Hepatocyte (in vitro differentiated cells): ENCODE data around the gene RBM17.

Experiments used
- EZH2 ChIP-seq: fragments of 200-600 bp; sonication (generic); IDR thresholded peaks from 2 replicates; pipeline ENCODE4 v1.6.1; 2016; ENCODE audit warnings: antibody characterized with exemption, mild to moderate bottlenecking, borderline replicate concordance
- EZH2phosphoT487 ChIP-seq: fragments of 200-600 bp; sonication (generic); IDR thresholded peaks from one replicate; pipeline ENCODE4 v1.6.1; 2018; ENCODE audit warnings: antibody characterized with exemption, mild to moderate bottlenecking, low read depth, moderate library complexity; ENCODE audit not compliant: unreplicated experiment, severe bottlenecking
- TF ChIP-seq, protein P1 (sequence below): fragments of 200-600 bp; sonication (generic); IDR thresholded peaks from 2 replicates; pipeline ENCODE4 v1.5.1; 2016; ENCODE audit warnings: antibody characterized with exemption, mild to moderate bottlenecking; ENCODE audit not compliant: poor library complexity

DNA sequence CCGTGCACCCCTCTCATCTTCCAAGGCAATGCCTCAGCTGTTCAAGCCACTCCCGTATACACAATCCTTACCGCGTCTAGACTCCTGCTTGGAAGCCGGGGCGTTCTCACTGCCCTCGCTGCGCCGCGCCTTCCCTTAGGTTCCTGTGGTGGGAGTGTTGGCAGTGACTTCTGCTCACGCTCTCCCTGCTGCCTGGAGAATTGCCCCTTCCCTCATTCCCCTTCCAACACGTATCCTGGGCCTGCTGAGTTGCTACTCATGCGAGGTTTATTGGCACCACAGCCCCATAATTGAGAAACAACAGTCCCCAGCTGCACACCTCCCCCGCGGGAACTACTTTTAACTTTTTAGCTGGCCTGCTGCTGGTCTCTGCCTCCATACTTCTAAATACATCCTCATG is 31.9 kb downstream of the RBM17 start:
- TF ChIP-seq, protein P1, sequence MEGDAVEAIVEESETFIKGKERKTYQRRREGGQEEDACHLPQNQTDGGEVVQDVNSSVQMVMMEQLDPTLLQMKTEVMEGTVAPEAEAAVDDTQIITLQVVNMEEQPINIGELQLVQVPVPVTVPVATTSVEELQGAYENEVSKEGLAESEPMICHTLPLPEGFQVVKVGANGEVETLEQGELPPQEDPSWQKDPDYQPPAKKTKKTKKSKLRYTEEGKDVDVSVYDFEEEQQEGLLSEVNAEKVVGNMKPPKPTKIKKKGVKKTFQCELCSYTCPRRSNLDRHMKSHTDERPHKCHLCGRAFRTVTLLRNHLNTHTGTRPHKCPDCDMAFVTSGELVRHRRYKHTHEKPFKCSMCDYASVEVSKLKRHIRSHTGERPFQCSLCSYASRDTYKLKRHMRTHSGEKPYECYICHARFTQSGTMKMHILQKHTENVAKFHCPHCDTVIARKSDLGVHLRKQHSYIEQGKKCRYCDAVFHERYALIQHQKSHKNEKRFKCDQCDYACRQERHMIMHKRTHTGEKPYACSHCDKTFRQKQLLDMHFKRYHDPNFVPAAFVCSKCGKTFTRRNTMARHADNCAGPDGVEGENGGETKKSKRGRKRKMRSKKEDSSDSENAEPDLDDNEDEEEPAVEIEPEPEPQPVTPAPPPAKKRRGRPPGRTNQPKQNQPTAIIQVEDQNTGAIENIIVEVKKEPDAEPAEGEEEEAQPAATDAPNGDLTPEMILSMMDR: no peak
- TF ChIP-seq EZH2phosphoT487: no peak
- TF ChIP-seq EZH2: no peak
